GM12892 (cell line): ENCODE results near the gene CFAP61.
A peak's percentile ranks its signal among the peaks of the same experiment; 100 is the strongest.

Experiments
- DNase-seq: peaks from one replicate; pipeline ENCODE4 v3.0.0; 2011; ENCODE audit not compliant: insufficient read length
- FAIRE-seq: peaks from 2 replicates; lab custom pipeline; 2011; peaks lifted over from hg19 to GRCh38; lab: Jason Lieb, UNC
- POLR2A ChIP-seq: IDR thresholded peaks from 2 replicates; pipeline ENCODE4 v1.6.1; 2011; ENCODE audit warnings: low read depth, low read length, control low read depth
- POLR2AphosphoS5 ChIP-seq: IDR thresholded peaks from 2 replicates; pipeline ENCODE4 v1.6.1; 2011; ENCODE audit warnings: low read depth, low read length, control low read depth
- TAF1 ChIP-seq: IDR thresholded peaks from 2 replicates; pipeline ENCODE4 v1.6.1; 2011; ENCODE audit warnings: low read depth, mild to moderate bottlenecking, control low read depth, low read length, borderline replicate concordance

CFAP61 gene

GRCh38 chr20:20321917-20322316 lies 269.6 kb downstream of the CFAP61 start:
- DNase-seq (no peak), FAIRE-seq (no peak)

DNA sequence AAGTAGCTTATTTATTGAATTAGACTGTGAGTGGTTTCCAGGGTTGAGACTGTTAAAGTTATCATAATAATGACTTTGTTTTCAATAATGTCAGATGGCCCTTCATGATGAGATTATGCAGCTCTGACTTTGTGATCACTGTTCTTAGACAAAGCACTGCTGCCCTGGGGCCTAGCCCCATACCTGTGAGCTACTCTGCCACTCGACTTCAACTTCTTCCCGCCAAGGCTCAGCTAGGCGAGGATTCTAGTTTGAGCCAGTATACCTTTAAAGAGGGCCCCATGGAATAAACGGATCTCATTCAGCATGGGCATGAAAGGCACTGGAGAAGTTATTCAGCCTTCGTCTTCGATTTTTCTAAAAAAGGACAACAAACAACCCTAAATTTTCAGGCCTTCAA lies 270.6 kb downstream of the CFAP61 start:
- FAIRE-seq (no peak), DNase-seq (no peak)
- TF ChIP-seq POLR2A (no peak), TAF1 (no peak), POLR2AphosphoS5 (no peak)

More at GRCh38 chr20:20321917-20322316, 269.6 kb downstream of the CFAP61 start:
- TF ChIP-seq POLR2A (no peak), TAF1 (no peak), POLR2AphosphoS5 (no peak)

DNA sequence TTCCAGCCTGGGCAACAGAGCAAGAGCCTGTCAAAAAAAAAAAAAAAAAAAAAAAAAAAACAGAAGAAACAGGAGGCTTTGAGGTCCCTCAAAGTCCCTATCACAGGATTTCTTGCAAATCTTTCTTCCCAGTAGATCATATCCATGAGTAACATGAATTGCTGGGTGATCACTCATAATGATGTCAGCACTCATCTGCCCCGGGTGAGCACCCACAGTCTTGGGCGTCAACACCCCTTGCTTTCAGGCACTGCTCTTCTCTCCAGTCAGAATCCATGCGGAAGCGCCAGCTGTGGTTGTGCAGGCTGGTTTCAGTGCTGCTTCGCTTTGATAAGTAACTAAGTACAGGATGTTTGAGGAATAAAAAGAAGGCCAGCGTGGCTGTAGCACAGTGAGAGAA lies 275.4 kb downstream of the CFAP61 start:
- FAIRE-seq = no peak
- DNase-seq = no peak
- TF ChIP-seq TAF1 = no peak
- no peak for TF ChIP-seq POLR2AphosphoS5
- no peak for TF ChIP-seq POLR2A

DNA sequence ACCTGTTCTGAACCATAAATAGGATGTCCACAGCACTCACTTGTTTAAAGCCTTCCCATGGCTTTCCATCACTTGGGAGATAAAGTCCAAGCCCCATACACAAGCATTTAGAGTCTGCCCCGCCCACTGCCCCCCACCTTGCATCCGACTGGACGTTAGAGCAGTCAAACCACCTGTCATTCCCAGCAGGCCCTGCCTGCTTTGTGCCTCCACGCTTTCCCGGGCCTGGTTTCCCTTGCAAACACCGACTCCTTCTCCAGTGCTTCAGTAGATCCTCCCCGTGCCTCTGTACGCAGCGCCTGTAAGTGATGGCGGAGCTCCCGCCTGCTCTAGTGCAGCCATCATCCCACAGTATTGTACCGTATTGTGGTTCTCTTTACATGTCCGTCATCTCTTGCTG lies 277.2 kb downstream of the CFAP61 start:
- FAIRE-seq = no peak
- no peak for DNase-seq
- TF ChIP-seq POLR2AphosphoS5 (no peak), TAF1 (no peak), POLR2A (no peak)

- DNase-seq = no peak
Measured at GRCh38 chr20:20331156-20331555, 278.8 kb downstream of the CFAP61 start.

GRCh38 chr20:20331817-20332216 lies 279.5 kb downstream of the CFAP61 start:
- no peak for FAIRE-seq
- DNase-seq = no peak

More at GRCh38 chr20:20331156-20331555, 278.8 kb downstream of the CFAP61 start:
- FAIRE-seq = no peak
- TF ChIP-seq TAF1 = no peak
- no peak for TF ChIP-seq POLR2AphosphoS5
- TF ChIP-seq POLR2A = no peak

DNA sequence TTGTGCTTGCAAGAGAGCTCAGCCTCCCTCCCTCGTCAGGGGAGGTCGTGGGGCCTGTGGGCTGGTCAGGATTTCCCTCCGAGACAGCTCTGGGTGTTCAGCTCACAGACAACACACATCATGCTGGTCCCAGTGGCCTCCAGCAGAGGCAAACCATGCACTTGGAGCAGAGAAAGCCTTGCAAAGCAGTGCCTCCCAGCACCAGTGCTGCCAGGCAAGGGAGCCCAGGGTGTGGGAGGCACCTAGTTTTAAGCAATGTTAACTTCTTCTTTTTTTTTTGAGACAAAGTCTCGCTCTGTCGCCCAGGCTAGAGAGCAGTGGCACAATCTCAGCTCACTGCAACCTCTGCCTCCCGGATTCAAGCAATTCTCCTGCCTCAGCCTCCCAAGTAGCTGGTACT lies 281.5 kb downstream of the CFAP61 start:
- DNase-seq (no peak), FAIRE-seq (no peak)
- TF ChIP-seq POLR2AphosphoS5 = no peak
- TF ChIP-seq TAF1 = no peak
- TF ChIP-seq POLR2A = no peak

More at GRCh38 chr20:20331817-20332216, 279.5 kb downstream of the CFAP61 start:
- TF ChIP-seq POLR2A = no peak
- no peak for TF ChIP-seq TAF1
- TF ChIP-seq POLR2AphosphoS5 = no peak

GRCh38 chr20:20334489-20334888 lies 282.2 kb downstream of the CFAP61 start:
- FAIRE-seq (peak; percentile 90), DNase-seq (no peak)
- TF ChIP-seq TAF1 (no peak), POLR2AphosphoS5 (no peak), POLR2A (no peak)

DNA sequence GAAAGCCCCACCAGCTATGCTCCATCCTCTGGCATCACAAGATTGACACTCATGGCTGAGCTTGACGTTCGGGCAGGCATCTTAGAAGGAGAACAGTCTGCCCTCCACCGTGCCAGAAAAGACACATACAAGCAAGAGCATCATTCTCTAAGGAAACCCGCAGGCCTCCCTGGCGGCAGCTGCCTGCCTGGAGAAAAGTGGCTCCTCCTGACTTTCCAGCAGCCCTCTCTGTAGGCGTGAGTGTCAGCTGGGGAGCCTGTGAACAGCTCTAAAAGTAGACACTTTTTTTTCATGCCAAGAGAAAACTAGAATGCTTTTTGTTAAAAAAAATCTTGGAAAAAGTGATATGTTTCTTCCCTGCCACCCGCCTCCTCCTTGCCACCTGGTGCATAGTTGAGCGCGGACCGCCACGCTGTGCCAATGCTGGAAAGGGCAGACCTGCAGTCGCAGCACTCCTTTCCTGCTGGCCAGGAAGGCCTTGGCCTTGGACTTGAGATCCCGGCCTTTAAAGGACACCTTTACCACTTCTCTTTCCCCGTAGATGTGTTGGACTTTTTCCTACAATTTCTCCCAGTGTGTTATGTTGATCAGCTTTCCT lies 285.9 kb downstream of the CFAP61 start:
- TF ChIP-seq POLR2A = no peak
- TF ChIP-seq POLR2AphosphoS5 = no peak
- DNase-seq = no peak
- FAIRE-seq = no peak

- no peak for FAIRE-seq
- no peak for DNase-seq
- TF ChIP-seq TAF1 (no peak), POLR2A (no peak), POLR2AphosphoS5 (no peak)
Measured at GRCh38 chr20:20340443-20340842, 288.1 kb downstream of the CFAP61 start.

GRCh38 chr20:20341371-20341770 lies 289.0 kb downstream of the CFAP61 start:
- DNase-seq (no peak), FAIRE-seq (no peak)
- TF ChIP-seq TAF1 (no peak), POLR2A (no peak), POLR2AphosphoS5 (no peak)

DNA sequence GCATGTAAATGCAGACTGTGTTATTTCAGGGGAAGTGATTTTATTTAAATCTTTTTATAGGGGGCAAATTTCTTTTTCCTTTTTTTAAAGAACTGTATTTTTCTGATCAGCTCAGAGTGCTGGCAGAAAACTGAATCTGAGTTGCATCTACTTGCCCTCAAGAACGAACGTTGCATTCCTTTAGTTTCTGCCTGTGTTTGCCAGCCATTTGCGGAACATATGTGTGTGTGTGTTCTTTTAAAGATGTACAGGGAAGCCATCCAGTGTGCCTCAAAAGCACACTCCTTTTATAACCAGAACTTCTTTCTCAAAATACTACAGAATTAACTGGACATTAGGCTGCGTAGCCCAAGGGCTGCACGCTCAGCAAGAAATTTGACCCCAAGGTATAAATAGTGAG lies 289.7 kb downstream of the CFAP61 start:
- TF ChIP-seq POLR2A = no peak
- DNase-seq (no peak), FAIRE-seq (no peak)

- FAIRE-seq = no peak
Measured at GRCh38 chr20:20343932-20344331, 291.6 kb downstream of the CFAP61 start.

GRCh38 chr20:20344476-20344875 lies 292.1 kb downstream of the CFAP61 start:
- DNase-seq (no peak), FAIRE-seq (no peak)
- TF ChIP-seq TAF1 (no peak), POLR2AphosphoS5 (no peak), POLR2A (no peak)

More at GRCh38 chr20:20343932-20344331, 291.6 kb downstream of the CFAP61 start:
- no peak for DNase-seq
- no peak for TF ChIP-seq POLR2A
